Measurements from ENCODE around the gene GALNT14.

GRCh38 chr2:30903326-30903725 is 234.9 kb downstream of the GALNT14 start:
- no peak for TF ChIP-seq POLR2AphosphoS5 (IDR thresholded peaks at IDR 0.05; ENCODE audit: low read depth, low read length)
- no peak for TF ChIP-seq POLR2A (IDR thresholded peaks at IDR 0.05; ENCODE audit: low read depth, low read length)
- TF ChIP-seq PAX5 (IDR thresholded peaks at IDR 0.05; ENCODE audit: insufficient read depth, low read length, severe bottlenecking) = no peak
- TF ChIP-seq TAF1 (IDR thresholded peaks at IDR 0.05; ENCODE audit: low read depth, low read length) = no peak
- no peak for TF ChIP-seq SPI1 (IDR thresholded peaks at IDR 0.05; ENCODE audit: low read depth, low read length)

Data from GM12891 (cell line).